Natural killer cell (primary cell): ENCODE data around the gene HSFX2. TPM values are rescaled to one million over a fixed set of nuclear protein-coding genes. Genes with fewer than 3 reads are reported as not detected.

Experiments used
- ATAC-seq, 3 donors: fragments of 150-1000 bp in 2 of 3; fragments of 200-7000 bp in 1 of 3; cut with Tn5 transposase; 1 replicate in 1 of 3; 2 replicates in 2 of 3; pipeline ENCODE4 v1.10.0; 2021; ENCODE audit warnings: mild to moderate bottlenecking in 2 of 3, moderate library complexity in 2 of 3
- DNase-seq, 2 donors: peaks; one replicate each; pipeline versions ENCODE4 v3.0.0 to v3.0.0-alpha.2; 2013 to 2021; ENCODE audit warnings: mixed read lengths in 1 of 2
- H3K27ac ChIP-seq: one replicate; pipeline ENCODE4 v1.5.1; 2013; ENCODE audit warnings: mild to moderate bottlenecking, low read length
- H3K27me3 ChIP-seq: one replicate; pipeline ENCODE4 v1.6.1; 2013; ENCODE audit warnings: low read length; ENCODE audit not compliant: control insufficient read depth, insufficient read depth
- H3K36me3 ChIP-seq: one replicate; pipeline ENCODE4 v1.6.1; 2013; ENCODE audit warnings: low read length; ENCODE audit not compliant: control insufficient read depth, insufficient read depth
- H3K4me1 ChIP-seq: one replicate; pipeline ENCODE4 v1.6.1; 2013; ENCODE audit warnings: low read length; ENCODE audit not compliant: control insufficient read depth, insufficient read depth
- H3K4me3 ChIP-seq: one replicate; pipeline ENCODE4 v1.5.1; 2013; ENCODE audit warnings: low read length
- H3K9me3 ChIP-seq: one replicate; pipeline ENCODE4 v1.6.1; 2013; ENCODE audit warnings: low read length; ENCODE audit not compliant: control insufficient read depth, insufficient read depth
- H3K27ac Mint-ChIP-seq, 2 donors: one replicate each; pipeline ENCODE4 v1.8.0; 2022; ENCODE audit warnings: mild to moderate bottlenecking in 2 of 2, mixed read lengths in 2 of 2, moderate library complexity in 1 of 2
- H3K27me3 Mint-ChIP-seq, 2 donors: one replicate each; pipeline ENCODE4 v1.8.0; 2022; ENCODE audit warnings: low read depth in 2 of 2, mixed read lengths in 2 of 2
- H3K36me3 Mint-ChIP-seq: one replicate; pipeline ENCODE4 v1.8.0; 2022; ENCODE audit warnings: mixed read lengths
- H3K4me1 Mint-ChIP-seq, 2 donors: one replicate each; pipeline ENCODE4 v1.8.0; 2022; ENCODE audit warnings: mixed read lengths in 2 of 2
- H3K4me3 Mint-ChIP-seq: one replicate; pipeline ENCODE4 v1.8.0; 2022; ENCODE audit warnings: mild to moderate bottlenecking, moderate library complexity, mixed read lengths
- H3K9me3 Mint-ChIP-seq, 2 donors: one replicate each; pipeline ENCODE4 v1.8.0; 2022; ENCODE audit warnings: mixed read lengths in 2 of 2
- WGBS: methylation state at CpG from one replicate; pipeline ENCODE4 v1.1.7; 2013; ENCODE audit warnings: missing lambda C conversion rate; ENCODE audit not compliant: insufficient coverage; 5-methylcytosine and 5-hydroxymethylcytosine counted together
- intact Hi-C: fragments of 100-400 bp; cut with micrococcal nuclease; formaldehyde crosslinking; loops from one replicate; pipeline ENCODE4 v1.14.2; 2022
- total RNA-seq, 4 donors: library from RNA; stranded (reverse); fragments of 120-200 nt in 1 of 4; gene quantifications; one replicate each; pipeline versions ENCODE4 v1.2.3 to v1.2.4, GENCODE V29; 2013 to 2022
- TF ChIP-seq, protein P1 (sequence below): fragments of 200-600 bp; IDR thresholded peaks from one replicate; pipeline ENCODE4 v1.8.0; 2022; ENCODE audit warnings: antibody characterized with exemption

HSFX2 gene
- total RNA-seq, 3 donors from 2014 or later (not counting 1 experiment from before 2014, with no cell fraction given): 0.45 to 0.70 TPM; not detected in 1

DNA sequence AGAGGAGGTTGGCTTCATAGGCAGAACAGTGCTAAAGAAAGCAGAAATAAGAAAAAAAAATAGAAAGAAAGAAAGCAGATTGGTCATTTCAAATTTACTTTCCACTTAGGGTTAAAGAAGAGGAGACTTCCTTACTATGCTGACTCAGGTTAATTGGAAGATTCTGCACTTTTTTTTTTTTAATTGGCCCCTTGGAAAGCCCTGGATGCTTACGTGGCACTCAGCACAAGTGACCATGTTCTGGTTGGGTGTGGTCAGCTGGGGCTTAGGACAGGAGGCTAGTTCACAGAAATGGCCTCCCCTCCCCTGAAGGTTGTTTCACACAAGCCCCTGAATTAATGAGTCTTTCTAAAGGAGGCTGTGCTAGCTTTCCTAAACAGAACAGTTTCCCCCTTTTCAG is 22.4 kb downstream of the HSFX2 start:
- peaks cover 0 to 3% of the 10 kb centered on the region in 2 donors for H3K4me1 Mint-ChIP-seq
- H3K4me3 Mint-ChIP-seq: no peak overlapping the region
- no peaks in the 10 kb centered on the region for H3K36me3 Mint-ChIP-seq
- no peak for DNase-seq
- TF ChIP-seq, protein P1, sequence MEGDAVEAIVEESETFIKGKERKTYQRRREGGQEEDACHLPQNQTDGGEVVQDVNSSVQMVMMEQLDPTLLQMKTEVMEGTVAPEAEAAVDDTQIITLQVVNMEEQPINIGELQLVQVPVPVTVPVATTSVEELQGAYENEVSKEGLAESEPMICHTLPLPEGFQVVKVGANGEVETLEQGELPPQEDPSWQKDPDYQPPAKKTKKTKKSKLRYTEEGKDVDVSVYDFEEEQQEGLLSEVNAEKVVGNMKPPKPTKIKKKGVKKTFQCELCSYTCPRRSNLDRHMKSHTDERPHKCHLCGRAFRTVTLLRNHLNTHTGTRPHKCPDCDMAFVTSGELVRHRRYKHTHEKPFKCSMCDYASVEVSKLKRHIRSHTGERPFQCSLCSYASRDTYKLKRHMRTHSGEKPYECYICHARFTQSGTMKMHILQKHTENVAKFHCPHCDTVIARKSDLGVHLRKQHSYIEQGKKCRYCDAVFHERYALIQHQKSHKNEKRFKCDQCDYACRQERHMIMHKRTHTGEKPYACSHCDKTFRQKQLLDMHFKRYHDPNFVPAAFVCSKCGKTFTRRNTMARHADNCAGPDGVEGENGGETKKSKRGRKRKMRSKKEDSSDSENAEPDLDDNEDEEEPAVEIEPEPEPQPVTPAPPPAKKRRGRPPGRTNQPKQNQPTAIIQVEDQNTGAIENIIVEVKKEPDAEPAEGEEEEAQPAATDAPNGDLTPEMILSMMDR: no peak
- H3K27ac Mint-ChIP-seq: peak overlapping the region in 1 of 2 donors; percentile 51
- Histone ChIP-seq H3K36me3 (no peaks in the 10 kb centered on the region), H3K27ac (no peak overlapping the region), H3K4me1 (peaks cover 3% of the 10 kb centered on the region), H3K4me3 (no peak overlapping the region), H3K27me3 (no peaks in the 10 kb centered on the region), H3K9me3 (no peaks in the 10 kb centered on the region)
- no peaks in the 10 kb centered on the region for H3K9me3 Mint-ChIP-seq
- no peaks in the 10 kb centered on the region for H3K27me3 Mint-ChIP-seq
- intact Hi-C loops: no loop called here
- no CpG with 5 or more reads among the region's 1 CpG for WGBS
- ATAC-seq: no peak

DNA sequence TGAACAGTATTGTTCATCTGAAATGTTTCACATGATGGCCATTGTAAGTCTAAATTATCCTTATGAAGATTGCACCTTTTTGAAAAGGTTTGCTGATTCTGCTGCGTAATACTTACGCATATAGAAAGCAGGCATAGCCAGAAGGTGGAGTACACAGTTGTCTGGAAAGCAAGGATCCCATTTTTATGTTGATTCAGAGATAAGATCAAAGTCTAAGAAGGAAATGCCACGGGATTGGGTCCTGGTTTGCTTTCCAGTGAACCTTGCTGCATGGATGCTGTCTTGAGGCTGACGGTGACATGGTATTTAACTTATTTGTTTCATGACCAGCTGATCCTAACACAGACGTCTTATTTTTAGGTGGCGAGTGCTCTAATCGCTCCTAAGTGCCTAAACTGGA is 23.3 kb downstream of the HSFX2 start:
- H3K36me3 ChIP-seq: no peaks in the 10 kb centered on the region
- 87% methylated on average over 7 of the region's 7 CpGs for WGBS
- no peaks in the 10 kb centered on the region for H3K27me3 Mint-ChIP-seq
- no peaks in the 10 kb centered on the region for H3K27me3 ChIP-seq
- no peaks in the 10 kb centered on the region for H3K36me3 Mint-ChIP-seq
- H3K4me1 Mint-ChIP-seq: peaks cover 0 to 3% of the 10 kb centered on the region in 2 donors
- peaks cover 3% of the 10 kb centered on the region for H3K4me1 ChIP-seq
- no peak overlapping the region for H3K27ac ChIP-seq
- no peaks in the 10 kb centered on the region for H3K9me3 Mint-ChIP-seq
- TF ChIP-seq, protein P1: no peak
- ATAC-seq (no peak), DNase-seq (no peak)
- H3K4me3 ChIP-seq: no peak overlapping the region
- no peak overlapping the region for H3K4me3 Mint-ChIP-seq
- H3K27ac Mint-ChIP-seq: no peak overlapping the region
- H3K9me3 ChIP-seq: no peaks in the 10 kb centered on the region
- intact Hi-C loops: no loop called here

GRCh38 chrX:149570668-149571067 is 24.4 kb downstream of the HSFX2 start:
- Histone ChIP-seq H3K4me3 (no peak overlapping the region), H3K9me3 (no peaks in the 10 kb centered on the region), H3K27me3 (no peaks in the 10 kb centered on the region), H3K27ac (no peak overlapping the region), H3K4me1 (peaks cover 3% of the 10 kb centered on the region), H3K36me3 (no peaks in the 10 kb centered on the region)
- Mint-ChIP-seq H3K27ac (no peak overlapping the region), H3K9me3 (no peaks in the 10 kb centered on the region), H3K36me3 (no peaks in the 10 kb centered on the region), H3K4me1 (peaks cover 0 to 3% of the 10 kb centered on the region in 2 donors), H3K4me3 (no peak overlapping the region), H3K27me3 (no peaks in the 10 kb centered on the region)
- ATAC-seq (no peak), DNase-seq (no peak)
- intact Hi-C loops: no loop called here
- WGBS: 91% methylated on average over 6 of the region's 6 CpGs
- TF ChIP-seq, protein P1: no peak

- ATAC-seq: no peak
- H3K4me1 ChIP-seq: peaks cover 3% of the 10 kb centered on the region
These were observed 25.3 kb downstream of the HSFX2 start for GRCh38 chrX:149569770-149570169.

More at GRCh38 chrX:149569770-149570169, 25.3 kb downstream of the HSFX2 start:
- Histone ChIP-seq H3K27ac (no peak overlapping the region), H3K9me3 (no peaks in the 10 kb centered on the region), H3K27me3 (no peaks in the 10 kb centered on the region), H3K4me3 (no peak overlapping the region), H3K36me3 (no peaks in the 10 kb centered on the region)
- DNase-seq: no peak
- Mint-ChIP-seq H3K27ac (no peak overlapping the region), H3K9me3 (no peaks in the 10 kb centered on the region), H3K36me3 (no peaks in the 10 kb centered on the region), H3K4me3 (no peak overlapping the region), H3K4me1 (peaks cover 0 to 3% of the 10 kb centered on the region in 2 donors), H3K27me3 (no peaks in the 10 kb centered on the region)
- intact Hi-C loops: no loop called here
- TF ChIP-seq, protein P1: no peak
- WGBS: 63% methylated on average over 2 of the region's 2 CpGs
